ENCODE data around the gene CHURC1. TPM values are rescaled to one million over a fixed set of nuclear protein-coding genes. Genes with fewer than 3 reads are reported as not detected.
A peak's percentile ranks its signal among the peaks of the same experiment; 100 is the strongest.

Gene CHURC1
- polyA plus RNA-seq, 1 donor (not counting 4 experiments of a cell fraction or from before 2014, with no cell fraction given) = 126 TPM

- dilution Hi-C loops (cut with MboI; ENCODE audit: extremely low pct_ligation_motif_present, low sequenced_read_pairs) = no loop called here
Measured at GRCh38 chr14:64979336-64980074, 65.2 kb downstream of the CHURC1 start.

DNA sequence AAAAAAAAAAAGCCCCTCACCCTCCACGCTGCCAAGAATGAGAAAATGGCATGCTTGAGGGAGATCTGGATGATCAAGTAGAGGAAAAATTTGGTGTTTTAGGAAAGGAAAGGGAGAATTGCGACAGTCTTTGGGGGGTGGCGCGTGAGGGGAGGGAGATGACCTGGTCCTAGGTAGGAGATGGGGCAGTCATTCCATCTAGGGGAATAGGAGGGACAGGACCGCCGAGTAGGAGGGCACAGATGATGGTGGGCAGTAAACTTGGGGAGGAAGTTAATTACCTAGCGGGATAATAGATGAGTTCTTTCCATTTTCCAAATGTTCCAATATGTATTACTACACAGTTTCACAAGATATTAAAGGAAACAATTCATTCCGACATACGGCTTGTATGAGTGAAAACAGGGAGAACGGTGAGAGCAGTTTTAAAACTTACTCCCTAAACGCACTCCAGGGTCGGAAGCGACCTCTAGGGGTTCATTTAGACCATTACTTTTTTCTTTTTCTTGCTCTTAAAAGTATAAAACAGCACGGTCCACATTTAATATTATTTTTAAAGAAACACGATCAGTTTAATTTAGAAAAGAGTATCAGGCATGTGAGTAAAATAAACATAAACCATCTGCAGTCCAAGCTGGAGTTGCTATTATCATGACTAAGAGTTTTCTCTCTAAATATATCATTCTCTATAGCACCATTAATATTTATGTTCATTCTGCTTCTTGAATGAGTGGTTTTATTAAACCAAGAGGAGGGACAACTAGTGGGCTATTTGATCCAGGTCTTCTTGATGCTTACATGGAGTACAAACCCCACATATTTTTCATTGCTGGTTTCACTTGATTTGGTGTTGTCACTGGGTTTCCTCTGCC is 69.4 kb downstream of the CHURC1 start:
- Histone ChIP-seq H4K20me1 (ENCODE audit: control insufficient read depth, extremely low read depth, insufficient read depth, low read length) (no peaks in the 10 kb centered on the region), H3K9me3 (ENCODE audit: control insufficient read depth, low read depth, low read length) (no peaks in the 10 kb centered on the region), H3K4me2 (ENCODE audit: control insufficient read depth, extremely low read depth, insufficient read depth, low read depth, low read length) (peak overlapping the region; percentile 87), H3K27me3 (ENCODE audit: control insufficient read depth, extremely low read depth, insufficient read depth, low read length) (no peaks in the 10 kb centered on the region), H3K36me3 (ENCODE audit: control insufficient read depth in 2 of 2, extremely low read depth in 1 of 2, insufficient read depth in 2 of 2, low read length in 2 of 2) (no peaks in the 10 kb centered on the region), H3K4me3 (ENCODE audit: control insufficient read depth in 2 of 3, extremely low read depth in 1 of 3, insufficient read depth in 2 of 3, low read depth in 1 of 3, low read length in 3 of 3) (peak overlapping the region in 2 of 3 experiments; percentile 6 to 50), H3K9me1 (ENCODE audit: control insufficient read depth, extremely low read depth, insufficient read depth, low read length) (no peaks in the 10 kb centered on the region), H3K27ac (ENCODE audit: control insufficient read depth, insufficient read depth, low read length) (no peak overlapping the region), H3K79me2 (ENCODE audit: control insufficient read depth, insufficient read depth, low read length) (peaks cover 16% of the 10 kb centered on the region), H3K9ac (ENCODE audit: control insufficient read depth, extremely low read depth, insufficient read depth, low read length) (no peak overlapping the region), H2AFZ (ENCODE audit: control insufficient read depth, low read length) (peak overlapping the region; percentile 80), H3K4me1 (ENCODE audit: control insufficient read depth, extremely low read depth, insufficient read depth, low read length) (peaks cover 11% of the 10 kb centered on the region)
- DNase-seq (ENCODE audit: low read depth, low spot score) (peak; percentile 19), FAIRE-seq (no peak)
- TF ChIP-seq CTCF (optimal IDR thresholded peaks at IDR 0.05 in 1 of 3, IDR thresholded peaks at IDR 0.05 in 1 of 3, conservative IDR thresholded peaks at IDR 0.05 in 1 of 3; ENCODE audit: extremely low read depth in 1 of 3, insufficient read depth in 2 of 3, low read length in 3 of 3) (peak; percentile 54 to 60 (median 55)), EZH2 (IDR thresholded peaks at IDR 0.05; ENCODE audit: low read length) (no peak)
- dilution Hi-C loops (cut with MboI; ENCODE audit: extremely low pct_ligation_motif_present, low sequenced_read_pairs) = no loop called here

More at GRCh38 chr14:64979336-64980074, 65.2 kb downstream of the CHURC1 start:
- no peak overlapping the region for H3K4me3 ChIP-seq (ENCODE audit: control insufficient read depth in 2 of 3, extremely low read depth in 1 of 3, insufficient read depth in 2 of 3, low read depth in 1 of 3, low read length in 3 of 3)
- no peak overlapping the region for H2AFZ ChIP-seq (ENCODE audit: control insufficient read depth, low read length)
- H3K36me3 ChIP-seq (ENCODE audit: control insufficient read depth in 2 of 2, extremely low read depth in 1 of 2, insufficient read depth in 2 of 2, low read length in 2 of 2) = no peaks in the 10 kb centered on the region
- no peaks in the 10 kb centered on the region for H3K4me1 ChIP-seq (ENCODE audit: control insufficient read depth, extremely low read depth, insufficient read depth, low read length)
- H3K4me2 ChIP-seq (ENCODE audit: control insufficient read depth, extremely low read depth, insufficient read depth, low read depth, low read length) = no peak overlapping the region
- no peaks in the 10 kb centered on the region for H3K9me3 ChIP-seq (ENCODE audit: control insufficient read depth, low read depth, low read length)
- no peaks in the 10 kb centered on the region for H4K20me1 ChIP-seq (ENCODE audit: control insufficient read depth, extremely low read depth, insufficient read depth, low read length)
- H3K27me3 ChIP-seq (ENCODE audit: control insufficient read depth, extremely low read depth, insufficient read depth, low read length) = no peaks in the 10 kb centered on the region
- H3K27ac ChIP-seq (ENCODE audit: control insufficient read depth, insufficient read depth, low read length) = no peak overlapping the region
- DNase-seq (ENCODE audit: low read depth, low spot score) (no peak), FAIRE-seq (no peak)
- H3K79me2 ChIP-seq (ENCODE audit: control insufficient read depth, insufficient read depth, low read length) = no peaks in the 10 kb centered on the region
- no peak overlapping the region for H3K9ac ChIP-seq (ENCODE audit: control insufficient read depth, extremely low read depth, insufficient read depth, low read length)
- H3K9me1 ChIP-seq (ENCODE audit: control insufficient read depth, extremely low read depth, insufficient read depth, low read length) = no peaks in the 10 kb centered on the region
- TF ChIP-seq EZH2 (IDR thresholded peaks at IDR 0.05; ENCODE audit: low read length) (no peak), CTCF (optimal IDR thresholded peaks at IDR 0.05 in 1 of 3, IDR thresholded peaks at IDR 0.05 in 1 of 3, conservative IDR thresholded peaks at IDR 0.05 in 1 of 3; ENCODE audit: extremely low read depth in 1 of 3, insufficient read depth in 2 of 3, low read length in 3 of 3) (no peak)

Small RNA genes within 50 kb of the gene (small RNA-seq; reads per million reads assigned to genes)
- 0 reads per million in 3 experiments for gene RPPH1-2P (ENCODE audit: insufficient read length in 3 of 3, low read depth in 3 of 3, low replicate concordance in 1 of 3)

Other genes starting within 250 kb of the CHURC1 start
- 71.0 to 89.1 TPM (median 73.2 TPM) in 3 replicates for gene PLEKHG3, start 210.0 kb upstream of the CHURC1 start, polyA plus RNA-seq
- 0.02 to 0.09 TPM in 2 of 3 replicates, not detected in the other for gene SPTB, start 34.5 kb upstream of the CHURC1 start, polyA plus RNA-seq
- 47.0 to 76.9 TPM (median 57.5 TPM) in 3 replicates for gene GPX2, start 28.3 kb downstream of the CHURC1 start, polyA plus RNA-seq
- gene RAB15, start 57.9 kb downstream of the CHURC1 start, polyA plus RNA-seq = 2.1 to 3.3 TPM (median 3.1 TPM) in 3 replicates
- 10.1 to 16.3 TPM (median 13.7 TPM) in 3 replicates for gene FNTB, start 72.4 kb downstream of the CHURC1 start, polyA plus RNA-seq
- gene MAX, start 188.1 kb downstream of the CHURC1 start, polyA plus RNA-seq = 51.8 to 81.6 TPM (median 65.2 TPM) in 3 replicates

Data from keratinocyte (primary cell).